ENCODE results near the gene METTL6. TPM values are rescaled to one million over a fixed set of nuclear protein-coding genes. Genes with fewer than 3 reads are reported as not detected.
"Not testable (repeated sequence)": the region's sequence is repeated elsewhere in the genome, so short reads cannot be mapped to it uniquely, and the experiment has no call there.

The METTL6 gene
- total and polyA plus RNA-seq, 4 donors, result 8.6 to 35.4 (median 13.2) TPM

- ATAC-seq (ENCODE audit: insufficient read depth, low FRiP score), result no peak
- Histone ChIP-seq H3K9ac (ENCODE audit: insufficient read depth in 1 of 2, low read length in 2 of 2) (no peak overlapping the region), H3K27me3 (ENCODE audit: control insufficient read depth in 3 of 3, insufficient read depth in 3 of 3, low read length in 2 of 3) (no peaks in the 10 kb centered on the region), H3K4me1 (ENCODE audit: control insufficient read depth in 5 of 5, insufficient read depth in 5 of 5, low read length in 5 of 5) (no peaks in the 10 kb centered on the region), H3K4me3 (no peak overlapping the region), H3K27ac (ENCODE audit: low read depth in 1 of 2, low read length in 1 of 2) (no peak overlapping the region), H3K9me3 (ENCODE audit: control insufficient read depth in 4 of 4, insufficient read depth in 3 of 4, low read length in 3 of 4) (peaks cover 0 to 3% (median 0%) of the 10 kb centered on the region in 4 donors), H3K36me3 (ENCODE audit: control insufficient read depth in 4 of 4, insufficient read depth in 4 of 4, low read length in 4 of 4) (peaks cover 0 to 3% (median under 1%) of the 10 kb centered on the region in 4 donors)
- no peak for TF ChIP-seq CTCF (IDR thresholded peaks at IDR 0.05; ENCODE audit: control extremely low read depth, extremely low read depth)
- WGBS, 2 donors, result 23 to 41% methylated on average over 4 of the region's 4 CpGs
- no peak for DNase-seq
Observed at GRCh38 chr3:15460891-15461531, 33.7 kb upstream of the METTL6 start.

- TF ChIP-seq CTCF (IDR thresholded peaks at IDR 0.05; ENCODE audit: control extremely low read depth, extremely low read depth), result no peak
- Histone ChIP-seq H3K9ac (ENCODE audit: insufficient read depth in 1 of 2, low read length in 2 of 2) (no peak overlapping the region), H3K27me3 (ENCODE audit: control insufficient read depth in 3 of 3, insufficient read depth in 3 of 3, low read length in 2 of 3) (no peaks in the 10 kb centered on the region), H3K36me3 (ENCODE audit: control insufficient read depth in 4 of 4, insufficient read depth in 4 of 4, low read length in 4 of 4) (peaks cover 0 to 9% (median under 1%) of the 10 kb centered on the region in 4 donors), H3K4me1 (ENCODE audit: control insufficient read depth in 5 of 5, insufficient read depth in 5 of 5, low read length in 5 of 5) (no peaks in the 10 kb centered on the region), H3K9me3 (ENCODE audit: control insufficient read depth in 4 of 4, insufficient read depth in 3 of 4, low read length in 3 of 4) (peaks cover 0 to 3% (median 0%) of the 10 kb centered on the region in 4 donors), H3K4me3 (no peak overlapping the region), H3K27ac (ENCODE audit: low read depth in 1 of 2, low read length in 1 of 2) (no peak overlapping the region)
- WGBS, 2 donors, result 69 to 82% methylated on average over 7 of the region's 7 CpGs
- ATAC-seq (ENCODE audit: insufficient read depth, low FRiP score) (no peak), DNase-seq (no peak)
Observed at GRCh38 chr3:15458212-15458780, 31.0 kb upstream of the METTL6 start.

- not testable (repeated sequence) for H3K36me3 ChIP-seq (ENCODE audit: control insufficient read depth in 4 of 4, insufficient read depth in 4 of 4, low read length in 4 of 4); H3K4me3 ChIP-seq; H3K4me1 ChIP-seq (ENCODE audit: control insufficient read depth in 5 of 5, insufficient read depth in 5 of 5, low read length in 5 of 5); ATAC-seq (ENCODE audit: insufficient read depth, low FRiP score); H3K27ac ChIP-seq (ENCODE audit: low read depth in 1 of 2, low read length in 1 of 2); H3K9ac ChIP-seq (ENCODE audit: insufficient read depth in 1 of 2, low read length in 2 of 2); H3K27me3 ChIP-seq (ENCODE audit: control insufficient read depth in 3 of 3, insufficient read depth in 3 of 3, low read length in 2 of 3); DNase-seq; H3K9me3 ChIP-seq (ENCODE audit: control insufficient read depth in 4 of 4, insufficient read depth in 3 of 4, low read length in 3 of 4)
- WGBS, 2 donors, result 94 to 98% methylated on average over 10 of the region's 10 CpGs
Observed at GRCh38 chr3:15456915-15457314, 29.6 kb upstream of the METTL6 start.

GRCh38 chr3:15456321-15456720 is 29.0 kb upstream of the METTL6 start:
- Histone ChIP-seq H3K36me3 (ENCODE audit: control insufficient read depth in 4 of 4, insufficient read depth in 4 of 4, low read length in 4 of 4) (peaks cover 0 to 9% (median 0%) of the 10 kb centered on the region in 4 donors), H3K4me3 (no peak overlapping the region), H3K9me3 (ENCODE audit: control insufficient read depth in 4 of 4, insufficient read depth in 3 of 4, low read length in 3 of 4) (peaks cover 0 to 3% (median 0%) of the 10 kb centered on the region in 4 donors), H3K27me3 (ENCODE audit: control insufficient read depth in 3 of 3, insufficient read depth in 3 of 3, low read length in 2 of 3) (no peaks in the 10 kb centered on the region), H3K27ac (ENCODE audit: low read depth in 1 of 2, low read length in 1 of 2) (no peak overlapping the region), H3K4me1 (ENCODE audit: control insufficient read depth in 5 of 5, insufficient read depth in 5 of 5, low read length in 5 of 5) (no peaks in the 10 kb centered on the region), H3K9ac (ENCODE audit: insufficient read depth in 1 of 2, low read length in 2 of 2) (no peak overlapping the region)
- TF ChIP-seq CTCF (IDR thresholded peaks at IDR 0.05; ENCODE audit: control extremely low read depth, extremely low read depth), result no peak
- WGBS, 2 donors, result 91 to 92% methylated on average over 2 of the region's 2 CpGs
- ATAC-seq (ENCODE audit: insufficient read depth, low FRiP score), result no peak
- no peak for DNase-seq
